GM21360 (cell line): Measurements from ENCODE around the gene ANO4.

Source experiments
- ATAC-seq: cut with Tn5 transposase; IDR thresholded peaks from one replicate; pipeline ENCODE4 v1.9.1; 2021; ENCODE audit warnings: mild to moderate bottlenecking, moderate library complexity; ENCODE audit not compliant: unreplicated experiment

The ANO4 gene

GRCh38 chr12:101172316-101172715 is 377.7 kb downstream of the ANO4 start:
- no peak for ATAC-seq

GRCh38 chr12:101173197-101173749 is 378.7 kb downstream of the ANO4 start:
- no peak for ATAC-seq

GRCh38 chr12:101174541-101174940 is 380.0 kb downstream of the ANO4 start:
- ATAC-seq = no peak
